Measurements from ENCODE around the gene KIT.

- no peak for TF ChIP-seq POLR2A (IDR thresholded peaks at IDR 0.05)
- no peak for TF ChIP-seq CTCF (IDR thresholded peaks at IDR 0.05)
- no peak for TF ChIP-seq EP300 (IDR thresholded peaks at IDR 0.05; ENCODE audit: low read depth)
These were observed 18.1 kb downstream of the KIT start for GRCh38 chr4:54675721-54676461.
